Activated T-helper 2 cell treated with anti-CD3 and anti-CD28 coated beads, Interferon-gamma antibody, Interleukin-2, Interleukin-4, amounts not matched to agents 10 μg/mL and 5 μg/mL and 100 μg/mL, durations not matched to agents 14 hours and 24 hours and 36 hours (primary cell): ENCODE results near the gene ARHGAP1. TPM values are rescaled to one million over a fixed set of nuclear protein-coding genes. Genes with fewer than 3 reads are reported as not detected.
A peak's percentile ranks its signal among the peaks of the same experiment; 100 is the strongest.
"Not testable (repeated sequence)": the region's sequence is repeated elsewhere in the genome, so short reads cannot be mapped to it uniquely, and the experiment has no call there.

Experiments used
- DNase-seq: peaks from one replicate; pipeline ENCODE4 v3.0.0; 2021; ENCODE audit warnings: low spot score
- H3K27ac Mint-ChIP-seq: one replicate; pipeline ENCODE4 v1.8.0; 2021; ENCODE audit warnings: mixed read lengths
- H3K27me3 Mint-ChIP-seq: one replicate; pipeline ENCODE4 v1.8.0; 2021; ENCODE audit warnings: low read depth, mixed read lengths
- H3K36me3 Mint-ChIP-seq: one replicate; pipeline ENCODE4 v1.8.0; 2021; ENCODE audit warnings: low read depth, mixed read lengths
- H3K4me1 Mint-ChIP-seq: one replicate; pipeline ENCODE4 v1.8.0; 2021; ENCODE audit warnings: low read depth, mixed read lengths
- H3K4me3 Mint-ChIP-seq: one replicate; pipeline ENCODE4 v1.8.0; 2021; ENCODE audit warnings: low read depth, mild to moderate bottlenecking, moderate library complexity, mixed read lengths
- H3K9me3 Mint-ChIP-seq: one replicate; pipeline ENCODE4 v1.8.0; 2021; ENCODE audit warnings: mixed read lengths
- intact Hi-C: fragments of 100-400 bp; cut with micrococcal nuclease; formaldehyde crosslinking; loops from one replicate; pipeline ENCODE4 v1.15.1; 2023
- total RNA-seq: library from RNA; stranded (reverse); gene quantifications from 2 replicates; pipeline ENCODE4 v1.2.3, GENCODE V29; 2022

ARHGAP1 gene
- total RNA-seq, 1 donor from 2014 or later = 66.8 TPM

DNA sequence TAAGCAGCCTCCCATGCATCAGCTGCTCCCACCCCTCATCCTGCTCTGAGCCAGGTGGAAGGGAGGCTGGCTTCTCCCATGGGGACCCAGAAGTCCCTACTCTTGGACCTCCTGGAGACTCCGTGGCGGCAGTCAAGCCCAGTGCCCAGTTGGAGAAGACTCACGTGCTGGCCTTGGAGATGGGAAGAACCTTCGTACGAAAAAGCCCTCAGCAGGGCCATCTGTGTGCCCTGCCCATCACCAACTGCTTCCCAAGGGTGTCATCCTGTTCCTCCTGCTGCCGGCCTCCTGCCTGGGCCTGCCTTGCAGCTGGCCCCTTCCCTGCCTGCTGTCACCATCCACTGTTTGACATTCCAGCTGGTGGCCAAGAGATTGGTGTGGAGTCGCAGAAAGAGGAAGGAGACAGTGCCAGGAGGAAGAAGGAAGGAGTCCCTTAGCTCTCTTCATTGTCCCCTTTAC, 28.0 kb downstream of the ARHGAP1 start:
- Mint-ChIP-seq H3K27me3 (no peaks in the 10 kb centered on the region), H3K4me1 (peaks cover 40% of the 10 kb centered on the region), H3K9me3 (no peaks in the 10 kb centered on the region), H3K27ac (peak overlapping the region; percentile 61), H3K36me3 (peaks cover 61% of the 10 kb centered on the region), H3K4me3 (no peak overlapping the region)
- intact Hi-C loops = no loop called here
- no peak for DNase-seq

DNA sequence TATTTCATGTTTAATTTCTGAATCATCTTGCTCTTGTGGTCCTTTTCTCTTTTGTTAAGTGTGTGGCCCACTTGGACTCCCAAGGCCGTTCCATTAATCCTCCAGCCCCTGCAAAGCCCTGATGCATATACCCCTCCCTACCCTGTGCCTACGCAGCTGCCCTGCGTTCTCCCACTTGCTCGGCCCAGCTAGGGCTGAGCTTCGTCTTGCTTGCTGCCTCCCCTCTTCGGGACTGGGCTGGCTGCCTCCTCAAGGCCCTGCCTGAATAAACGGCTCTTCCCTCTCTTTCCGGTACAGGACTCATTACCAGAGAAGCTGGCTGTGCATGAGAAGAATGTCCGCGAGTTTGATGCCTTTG, 28.5 kb downstream of the ARHGAP1 start:
- no peak for DNase-seq
- Mint-ChIP-seq H3K27ac (peak overlapping the region; percentile 44), H3K4me3 (no peak overlapping the region), H3K27me3 (no peaks in the 10 kb centered on the region), H3K36me3 (peaks cover 57% of the 10 kb centered on the region), H3K9me3 (no peaks in the 10 kb centered on the region), H3K4me1 (peaks cover 35% of the 10 kb centered on the region)
- intact Hi-C loops = no loop called here

DNA sequence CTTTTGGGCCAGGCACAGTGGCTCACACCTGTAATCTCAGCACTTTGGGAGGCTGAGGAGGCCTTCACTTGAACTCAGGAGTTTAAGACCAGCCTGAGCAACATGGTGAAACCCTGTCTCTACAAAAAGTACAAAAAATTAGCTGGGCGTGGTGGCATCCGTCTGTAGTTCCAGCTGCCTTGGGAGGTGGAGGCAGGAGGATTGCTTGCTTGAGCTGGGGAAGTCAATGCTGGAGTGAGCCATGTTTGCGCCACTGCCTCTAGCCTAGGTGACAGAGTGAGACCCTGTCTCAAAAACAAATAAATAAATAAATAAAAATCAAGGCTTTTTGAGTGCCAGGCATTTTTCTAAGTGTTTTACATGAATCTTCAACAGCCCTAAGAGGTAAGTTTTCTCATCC, 29.9 kb downstream of the ARHGAP1 start:
- H3K36me3 Mint-ChIP-seq = peaks cover 62% of the 10 kb centered on the region
- H3K9me3 Mint-ChIP-seq, H3K27me3 Mint-ChIP-seq, H3K4me3 Mint-ChIP-seq, DNase-seq, intact Hi-C loops: not testable (repeated sequence)
- H3K27ac Mint-ChIP-seq = peak overlapping the region; percentile 92
- H3K4me1 Mint-ChIP-seq = peaks cover 30% of the 10 kb centered on the region

DNA sequence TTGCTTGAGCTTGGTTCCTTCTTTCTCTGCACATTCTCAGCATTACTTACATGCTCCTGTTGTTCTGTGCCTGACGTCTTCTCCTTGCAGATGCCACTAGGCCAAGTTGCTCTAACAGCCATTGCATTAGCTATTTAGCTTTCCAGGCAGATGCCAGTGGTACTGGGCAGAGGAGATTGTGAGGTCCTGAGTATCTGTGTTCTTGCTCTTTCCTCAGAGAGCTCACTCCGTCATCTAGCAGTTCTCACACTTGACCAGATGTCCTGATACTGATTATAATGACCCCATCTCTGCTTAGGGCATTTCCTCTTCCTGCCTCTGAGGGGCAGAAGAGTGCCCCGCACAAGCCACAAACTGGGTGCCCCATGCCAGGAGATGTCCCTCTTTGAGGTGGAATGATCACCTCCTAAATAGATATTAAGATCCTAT, 30.7 kb downstream of the ARHGAP1 start:
- intact Hi-C loops = no loop called here
- peak overlapping the region; percentile 5 for H3K27ac Mint-ChIP-seq
- no peak overlapping the region for H3K4me3 Mint-ChIP-seq
- peaks cover 27% of the 10 kb centered on the region for H3K4me1 Mint-ChIP-seq
- no peaks in the 10 kb centered on the region for H3K27me3 Mint-ChIP-seq
- DNase-seq = no peak
- H3K9me3 Mint-ChIP-seq = no peaks in the 10 kb centered on the region
- peaks cover 65% of the 10 kb centered on the region for H3K36me3 Mint-ChIP-seq

DNA sequence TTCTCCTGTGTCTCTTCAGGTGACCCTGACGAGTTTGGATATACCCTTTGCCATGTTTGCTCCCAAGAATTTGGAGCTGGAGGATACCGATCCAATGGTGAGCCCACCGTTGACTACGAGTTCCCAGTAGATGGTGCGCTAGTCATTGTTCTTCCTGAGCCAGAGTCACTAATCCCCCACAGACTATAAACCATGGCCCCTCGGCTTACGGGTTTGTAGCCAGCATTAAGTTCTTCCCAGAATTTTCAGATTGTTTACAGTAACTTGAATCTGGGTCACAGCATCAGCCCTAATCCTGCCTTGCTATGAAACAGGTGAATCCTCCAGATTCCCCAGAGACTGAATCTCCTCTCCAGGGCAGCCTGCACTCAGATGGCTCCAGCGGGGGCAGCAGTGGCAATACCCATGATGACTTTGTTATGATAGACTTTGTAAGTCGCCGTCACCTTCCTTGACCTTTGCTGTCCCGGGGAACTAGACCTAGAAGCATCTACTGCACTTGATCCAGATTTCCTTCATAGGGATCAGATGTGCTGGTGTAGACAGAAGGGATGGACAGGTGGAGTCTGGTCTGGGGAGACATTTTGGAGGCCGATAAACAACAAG, 31.8 kb downstream of the ARHGAP1 start:
- DNase-seq = no peak
- intact Hi-C loops = no loop called here
- H3K4me1 Mint-ChIP-seq = peaks cover 24% of the 10 kb centered on the region
- H3K4me3 Mint-ChIP-seq = no peak overlapping the region
- no peaks in the 10 kb centered on the region for H3K9me3 Mint-ChIP-seq
- H3K36me3 Mint-ChIP-seq = peaks cover 65% of the 10 kb centered on the region
- H3K27ac Mint-ChIP-seq = peak overlapping the region; percentile 60
- H3K27me3 Mint-ChIP-seq = no peaks in the 10 kb centered on the region

DNA sequence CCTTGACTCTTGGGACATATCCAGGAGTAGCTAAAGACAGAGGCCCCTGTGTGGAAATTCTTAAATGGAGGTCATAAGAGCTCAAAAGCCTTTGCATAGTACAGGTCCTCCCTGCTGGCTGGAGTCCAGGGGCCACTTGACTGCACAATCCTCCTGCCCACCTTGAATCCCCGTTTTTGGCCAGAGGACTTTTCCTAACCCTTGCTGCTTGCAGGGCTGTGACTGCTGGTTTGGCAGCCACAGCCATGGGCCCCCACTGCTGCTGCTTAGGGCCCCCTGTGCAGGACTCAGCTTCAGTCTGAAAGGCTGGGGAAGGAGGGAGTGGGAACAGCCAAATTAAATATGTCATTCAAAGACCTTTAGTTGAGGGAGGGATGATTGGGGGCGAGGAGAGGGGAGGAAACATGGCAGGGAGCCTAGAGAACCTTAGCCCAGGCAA, 33.4 kb downstream of the ARHGAP1 start:
- no peak for DNase-seq
- Mint-ChIP-seq H3K27ac (no peak overlapping the region), H3K9me3 (no peaks in the 10 kb centered on the region), H3K27me3 (no peaks in the 10 kb centered on the region), H3K4me1 (peaks cover 20% of the 10 kb centered on the region), H3K4me3 (no peak overlapping the region), H3K36me3 (peaks cover 61% of the 10 kb centered on the region)
- intact Hi-C loops = no loop called here

DNA sequence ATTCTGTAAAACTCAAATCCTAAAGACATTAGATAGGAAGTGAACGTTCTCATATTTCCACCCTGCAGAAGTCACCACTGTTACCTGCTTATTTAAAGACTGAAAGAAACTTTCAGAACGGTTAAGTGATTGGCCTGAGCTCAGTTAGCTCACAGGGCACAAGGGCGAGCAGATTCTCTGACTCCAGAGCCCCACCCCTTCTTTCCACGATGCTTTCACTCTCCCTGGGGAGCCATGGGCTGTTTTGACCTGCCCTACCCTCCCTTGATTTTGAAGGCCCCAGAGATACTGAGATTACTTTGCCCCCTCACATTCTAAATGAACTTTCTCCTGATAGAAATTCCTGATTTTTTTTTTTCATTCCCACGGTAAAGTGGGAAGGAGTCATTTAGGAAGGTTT, 33.9 kb downstream of the ARHGAP1 start:
- Mint-ChIP-seq H3K36me3 (peaks cover 56% of the 10 kb centered on the region), H3K27me3 (no peaks in the 10 kb centered on the region), H3K9me3 (no peaks in the 10 kb centered on the region), H3K4me3 (no peak overlapping the region), H3K27ac (no peak overlapping the region), H3K4me1 (peaks cover 15% of the 10 kb centered on the region)
- no peak for DNase-seq
- intact Hi-C loops = no loop called here

DNA sequence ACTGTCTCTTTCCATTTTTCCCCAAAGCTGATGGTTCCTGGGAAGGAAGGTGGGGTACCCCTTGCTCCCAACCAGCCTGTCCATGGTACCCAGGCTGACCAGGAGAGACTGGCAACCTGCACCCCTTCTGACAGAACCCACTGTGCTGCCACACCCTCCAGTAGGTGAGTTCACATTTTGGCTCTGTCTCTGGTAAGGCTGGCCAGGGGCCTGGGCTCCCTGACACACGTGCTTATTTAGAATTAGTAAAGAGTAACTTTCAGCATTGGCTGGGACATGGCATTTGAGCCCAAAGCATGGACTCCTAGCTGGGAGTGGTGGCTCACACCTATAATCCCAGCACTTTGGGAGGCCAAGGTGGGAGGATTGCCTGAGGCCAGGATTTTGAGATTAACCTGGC, 35.1 kb downstream of the ARHGAP1 start:
- no peak for DNase-seq
- no peak overlapping the region for H3K4me3 Mint-ChIP-seq
- peaks cover 51% of the 10 kb centered on the region for H3K36me3 Mint-ChIP-seq
- H3K27me3 Mint-ChIP-seq = no peaks in the 10 kb centered on the region
- H3K27ac Mint-ChIP-seq = no peak overlapping the region
- intact Hi-C loops = no loop called here
- H3K4me1 Mint-ChIP-seq = peaks cover 9% of the 10 kb centered on the region
- H3K9me3 Mint-ChIP-seq = no peaks in the 10 kb centered on the region

DNA sequence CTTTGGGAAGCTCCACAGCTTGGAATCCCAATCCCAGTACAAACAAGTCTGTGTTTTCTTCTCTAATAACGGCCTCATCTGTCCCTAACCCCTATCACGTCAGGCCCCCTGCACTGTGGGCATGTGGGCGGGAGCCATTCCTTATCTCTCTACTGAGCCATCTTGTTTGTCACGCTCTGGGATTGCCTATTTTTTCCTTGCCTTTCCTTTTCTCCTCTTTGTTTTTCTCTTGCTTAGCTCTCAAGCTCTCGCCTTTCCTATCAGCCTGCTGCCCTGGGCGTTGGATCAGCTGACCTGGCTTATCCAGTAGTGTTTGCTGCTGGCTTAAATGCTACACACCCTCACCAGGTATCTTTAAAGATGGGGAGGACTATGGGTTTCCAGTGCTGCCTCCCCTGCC, 35.8 kb downstream of the ARHGAP1 start:
- Mint-ChIP-seq H3K27ac (no peak overlapping the region), H3K36me3 (peaks cover 54% of the 10 kb centered on the region), H3K4me3 (no peak overlapping the region), H3K4me1 (peaks cover 5% of the 10 kb centered on the region), H3K9me3 (no peaks in the 10 kb centered on the region), H3K27me3 (no peaks in the 10 kb centered on the region)
- intact Hi-C loops = no loop called here
- no peak for DNase-seq

DNA sequence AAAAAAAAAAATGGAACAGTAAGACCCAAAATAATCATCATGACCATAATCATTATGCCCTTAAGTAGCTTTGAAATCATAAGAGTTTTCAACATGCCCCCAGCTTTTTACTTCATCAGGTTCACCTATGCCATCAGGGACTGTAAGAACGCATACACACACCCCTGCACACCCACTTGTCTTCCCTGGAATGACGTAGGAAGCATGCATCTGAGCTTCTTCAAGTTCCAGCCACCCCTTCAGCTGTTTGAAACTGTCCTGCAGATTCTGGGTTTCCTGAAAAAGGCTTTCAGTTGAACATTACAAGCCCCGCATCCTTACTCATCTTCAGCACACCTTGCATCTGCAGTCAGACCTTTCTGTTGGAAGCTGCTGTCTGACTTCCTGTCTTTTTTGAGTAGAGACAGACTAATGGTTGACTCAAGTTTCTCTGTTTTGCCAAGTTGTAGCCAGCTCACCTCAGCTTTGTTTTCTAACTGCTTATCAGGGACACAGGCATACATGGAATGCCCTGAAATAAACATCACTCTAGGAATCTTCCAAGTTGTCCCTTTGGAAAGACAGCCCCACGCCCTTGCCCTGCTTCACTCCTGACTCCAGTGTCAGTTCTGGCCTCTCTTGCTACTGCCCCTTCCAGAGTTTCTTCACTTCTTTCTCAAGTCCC, 37.0 kb downstream of the ARHGAP1 start:
- Mint-ChIP-seq H3K4me3 (no peak overlapping the region), H3K9me3 (no peaks in the 10 kb centered on the region), H3K4me1 (no peaks in the 10 kb centered on the region), H3K27me3 (no peaks in the 10 kb centered on the region), H3K36me3 (peaks cover 54% of the 10 kb centered on the region), H3K27ac (no peak overlapping the region)
- intact Hi-C loops = no loop called here
- no peak for DNase-seq

DNA sequence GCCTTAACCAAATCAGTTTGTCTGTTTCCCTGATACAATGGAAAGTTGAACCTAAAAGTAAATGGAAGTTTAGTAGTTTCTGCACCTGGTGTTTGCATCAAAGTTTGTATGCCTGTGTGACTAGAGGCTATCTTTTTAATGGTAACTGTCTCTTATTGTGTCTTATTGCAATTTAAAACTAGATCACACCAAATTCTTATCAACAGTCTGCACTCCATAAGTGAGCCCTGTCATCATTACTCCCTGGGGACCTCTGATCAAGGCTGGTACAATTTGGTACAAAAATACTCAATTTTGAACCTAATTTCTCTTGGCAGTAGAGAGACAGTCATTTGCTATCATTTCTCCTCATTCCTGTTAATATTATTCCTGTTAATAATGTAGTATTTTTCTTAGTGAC, 38.1 kb downstream of the ARHGAP1 start:
- H3K27ac Mint-ChIP-seq = no peak overlapping the region

DNA sequence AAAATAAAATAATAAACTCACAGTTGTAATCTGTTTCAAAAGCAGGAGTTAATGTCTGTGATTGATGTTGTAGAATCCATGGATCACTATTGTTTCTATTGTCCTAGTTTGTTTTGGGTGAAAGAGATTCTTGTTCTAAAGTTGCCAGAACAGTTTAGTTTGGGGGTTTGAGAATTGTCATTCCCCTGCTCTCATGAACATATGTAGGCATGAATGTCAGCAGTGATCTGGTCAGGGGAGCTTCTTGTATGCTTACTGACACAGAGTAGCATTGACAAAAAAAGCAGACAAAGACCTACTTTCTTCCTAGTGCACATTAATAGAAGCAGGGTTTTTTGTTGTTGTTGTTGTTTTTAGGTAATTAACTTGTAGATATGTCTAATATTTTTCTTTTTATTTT, 38.6 kb downstream of the ARHGAP1 start:
- Mint-ChIP-seq H3K4me1 (no peaks in the 10 kb centered on the region), H3K27ac (no peak overlapping the region), H3K27me3 (no peaks in the 10 kb centered on the region), H3K9me3 (no peaks in the 10 kb centered on the region), H3K36me3 (peaks cover 55% of the 10 kb centered on the region), H3K4me3 (no peak overlapping the region)
- intact Hi-C loops = no loop called here
- DNase-seq = no peak

More for the DNA sequence above, 38.1 kb downstream of the ARHGAP1 start:
- Mint-ChIP-seq H3K27me3 (no peaks in the 10 kb centered on the region), H3K36me3 (peaks cover 51% of the 10 kb centered on the region), H3K4me1 (no peaks in the 10 kb centered on the region), H3K4me3 (no peak overlapping the region), H3K9me3 (no peaks in the 10 kb centered on the region)
- intact Hi-C loops = no loop called here
- DNase-seq = no peak

DNA sequence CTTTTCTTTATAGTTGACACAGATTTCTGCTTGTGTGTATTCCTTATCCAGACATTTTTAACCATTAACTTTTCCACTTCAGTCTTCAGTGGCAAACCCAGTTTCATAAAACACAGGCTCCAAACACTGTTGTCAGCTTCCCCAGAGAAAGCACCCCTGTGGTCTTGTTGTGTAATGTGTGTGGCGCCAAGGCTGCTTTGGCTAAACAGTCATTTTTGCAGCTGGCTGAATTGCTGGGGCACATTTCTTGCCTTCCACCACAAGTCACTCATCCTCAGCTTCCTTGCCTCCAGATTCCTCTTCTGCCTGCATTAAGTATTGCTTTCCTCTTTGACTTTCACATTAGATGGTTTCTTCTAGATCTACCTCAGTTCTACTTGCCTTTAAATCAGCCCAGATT, 40.5 kb downstream of the ARHGAP1 start:
- Mint-ChIP-seq H3K27me3 (no peaks in the 10 kb centered on the region), H3K4me3 (no peak overlapping the region)
- intact Hi-C loops = no loop called here

More for the DNA sequence above, 40.5 kb downstream of the ARHGAP1 start:
- no peaks in the 10 kb centered on the region for H3K9me3 Mint-ChIP-seq
- H3K27ac Mint-ChIP-seq = no peak overlapping the region
- no peaks in the 10 kb centered on the region for H3K4me1 Mint-ChIP-seq
- DNase-seq = no peak
- H3K36me3 Mint-ChIP-seq = peaks cover 53% of the 10 kb centered on the region
